ENCODE results near the gene RAB11FIP3. TPM values are rescaled to one million over a fixed set of nuclear protein-coding genes. Genes with fewer than 3 reads are reported as not detected.

The RAB11FIP3 gene
- total and polyA plus RNA-seq, 2 of the 13 experiments (the other 11 are each of a cell fraction or from before 2014, with no cell fraction given): 34.3 to 57.6 TPM

GRCh38 chr16:503150-504071 lies 78.0 kb downstream of the RAB11FIP3 start (continued):
- TF ChIP-seq ZFP91 (CRISPR knock-in tag; IDR thresholded peaks at IDR 0.05; ENCODE audit: borderline replicate concordance) (peak; percentile 38; the same call in 1 of the 2 replicates), LBX2 (CRISPR knock-in tag; IDR thresholded peaks at IDR 0.05; ENCODE audit: borderline replicate concordance) (0 out of 2 replicates have a peak, but pooled peaks have one; percentile 17), ZNF878 (CRISPR knock-in tag; IDR thresholded peaks at IDR 0.05) (no peak), ZBTB38 (CRISPR knock-in tag; IDR thresholded peaks at IDR 0.05) (peak; percentile 80; the same call in 1 of the 2 replicates), KAT8 (CRISPR knock-in tag; IDR thresholded peaks at IDR 0.05) (no peak), MEIS1 (CRISPR knock-in tag; IDR thresholded peaks at IDR 0.05; ENCODE audit: borderline replicate concordance) (no peak), PAWR (CRISPR knock-in tag; IDR thresholded peaks at IDR 0.05; ENCODE audit: borderline replicate concordance) (no peak), FOSL2 (CRISPR knock-in tag; IDR thresholded peaks at IDR 0.05) (no peak), CEBPG (CRISPR knock-in tag; IDR thresholded peaks at IDR 0.05) (no peak), ZKSCAN5 (CRISPR knock-in tag; IDR thresholded peaks at IDR 0.05) (0 out of 2 replicates have a peak, but pooled peaks have one; percentile 70), IRX3 (CRISPR knock-in tag; IDR thresholded peaks at IDR 0.05; ENCODE audit: borderline replicate concordance, low read depth) (no peak), GLMP (CRISPR knock-in tag; IDR thresholded peaks at IDR 0.05; ENCODE audit: borderline replicate concordance) (no peak), FOXM1 (CRISPR knock-in tag; IDR thresholded peaks at IDR 0.05) (no peak), AGO2 (optimal IDR thresholded peaks at IDR 0.05; ENCODE audit: low read depth, low read length) (peak; percentile 59), ZBTB42 (CRISPR knock-in tag; IDR thresholded peaks at IDR 0.05) (no peak), ZNF292 (CRISPR knock-in tag; IDR thresholded peaks at IDR 0.05; ENCODE audit: borderline replicate concordance, low read depth) (no peak)
- TF ChIP-seq, protein P1, sequence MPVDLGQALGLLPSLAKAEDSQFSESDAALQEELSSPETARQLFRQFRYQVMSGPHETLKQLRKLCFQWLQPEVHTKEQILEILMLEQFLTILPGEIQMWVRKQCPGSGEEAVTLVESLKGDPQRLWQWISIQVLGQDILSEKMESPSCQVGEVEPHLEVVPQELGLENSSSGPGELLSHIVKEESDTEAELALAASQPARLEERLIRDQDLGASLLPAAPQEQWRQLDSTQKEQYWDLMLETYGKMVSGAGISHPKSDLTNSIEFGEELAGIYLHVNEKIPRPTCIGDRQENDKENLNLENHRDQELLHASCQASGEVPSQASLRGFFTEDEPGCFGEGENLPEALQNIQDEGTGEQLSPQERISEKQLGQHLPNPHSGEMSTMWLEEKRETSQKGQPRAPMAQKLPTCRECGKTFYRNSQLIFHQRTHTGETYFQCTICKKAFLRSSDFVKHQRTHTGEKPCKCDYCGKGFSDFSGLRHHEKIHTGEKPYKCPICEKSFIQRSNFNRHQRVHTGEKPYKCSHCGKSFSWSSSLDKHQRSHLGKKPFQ (CRISPR knock-in tag; IDR thresholded peaks at IDR 0.05; ENCODE audit: insufficient replicate concordance): no peak
